GM19240 (cell line): ENCODE measurements around the gene SLAMF1.
A peak's percentile ranks its signal among the peaks of the same experiment; 100 is the strongest.
"Not testable (repeated sequence)": the region's sequence is repeated elsewhere in the genome, so short reads cannot be mapped to it uniquely, and the experiment has no call there.

Experiments used
- DNase-seq: peaks from one replicate; pipeline ENCODE4 v3.0.0; 2011; ENCODE audit warnings: low spot score; ENCODE audit not compliant: insufficient read length

SLAMF1 gene

GRCh38 chr1:160646711-160647328 lies at the start of gene SLAMF1:
Gene SLAMF1, minus strand, starts transcription at chr1:160647044. Its CDS starts 99 bp downstream, at chr1:160646945.
- no peak for DNase-seq

- not testable (repeated sequence) for DNase-seq
Observed at GRCh38 chr1:160692390-160692789, 45.5 kb upstream of the SLAMF1 start.

- DNase-seq = no peak
Observed at GRCh38 chr1:160685266-160685665, 38.4 kb upstream of the SLAMF1 start.

GRCh38 chr1:160682983-160683865 lies 36.4 kb upstream of the SLAMF1 start:
- DNase-seq = no peak

- no peak for DNase-seq
Observed at GRCh38 chr1:160681891-160682140, 35.0 kb upstream of the SLAMF1 start.

- DNase-seq = no peak
Observed at GRCh38 chr1:160681066-160681890, 34.4 kb upstream of the SLAMF1 start.

- no peak for DNase-seq
Observed at GRCh38 chr1:160680399-160680798, 33.6 kb upstream of the SLAMF1 start.

GRCh38 chr1:160679893-160680292 lies 33.0 kb upstream of the SLAMF1 start:
- DNase-seq = no peak

- no peak for DNase-seq
Observed at GRCh38 chr1:160676869-160677597, 30.2 kb upstream of the SLAMF1 start.

- peak; percentile 27 for DNase-seq
Observed at GRCh38 chr1:160675641-160676410, 29.0 kb upstream of the SLAMF1 start.

GRCh38 chr1:160674415-160674814 lies 27.6 kb upstream of the SLAMF1 start:
- no peak for DNase-seq

- no peak for DNase-seq
Observed at GRCh38 chr1:160672789-160673695, 26.2 kb upstream of the SLAMF1 start.

GRCh38 chr1:160671603-160672517 lies 25.0 kb upstream of the SLAMF1 start:
- no peak for DNase-seq

GRCh38 chr1:160670701-160671100 lies 23.9 kb upstream of the SLAMF1 start:
- DNase-seq = no peak

- DNase-seq = no peak
Observed at GRCh38 chr1:160669802-160670201, 23.0 kb upstream of the SLAMF1 start.

GRCh38 chr1:160669276-160669675 lies 22.4 kb upstream of the SLAMF1 start:
- no peak for DNase-seq

- no peak for DNase-seq
Observed at GRCh38 chr1:160667896-160668295, 21.1 kb upstream of the SLAMF1 start.

- no peak for DNase-seq
Observed at GRCh38 chr1:160666079-160666442, 19.2 kb upstream of the SLAMF1 start.
